Measurements from ENCODE around the gene TAP2.

TAP2 gene

DNA sequence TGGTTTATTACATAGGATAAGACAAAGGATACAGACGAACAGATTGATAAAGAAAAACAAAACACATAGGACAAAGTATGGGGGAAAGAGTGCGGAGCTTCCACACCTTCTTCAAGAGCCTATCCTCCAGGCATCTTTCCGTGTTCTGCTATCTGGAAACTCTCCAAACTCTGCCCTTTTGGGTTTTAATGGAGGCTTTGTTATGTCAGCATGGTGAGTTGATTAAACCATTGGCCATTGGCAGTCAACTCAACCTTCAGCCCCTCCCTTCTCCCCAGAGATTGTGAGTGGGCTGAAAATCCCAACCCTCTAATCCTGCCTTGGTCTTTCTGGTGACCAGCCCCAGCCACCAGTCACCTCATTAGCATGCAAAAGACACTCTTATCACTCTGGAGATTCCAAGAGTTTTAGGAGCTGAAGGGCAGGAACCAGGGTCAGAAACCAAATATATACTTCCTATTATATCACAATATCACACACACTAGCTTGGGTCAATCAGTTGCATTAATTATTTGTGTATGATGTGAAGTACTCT, 45.6 kb downstream of the TAP2 start:
- no peak for DNase-seq (ENCODE audit: low spot score)

DNA sequence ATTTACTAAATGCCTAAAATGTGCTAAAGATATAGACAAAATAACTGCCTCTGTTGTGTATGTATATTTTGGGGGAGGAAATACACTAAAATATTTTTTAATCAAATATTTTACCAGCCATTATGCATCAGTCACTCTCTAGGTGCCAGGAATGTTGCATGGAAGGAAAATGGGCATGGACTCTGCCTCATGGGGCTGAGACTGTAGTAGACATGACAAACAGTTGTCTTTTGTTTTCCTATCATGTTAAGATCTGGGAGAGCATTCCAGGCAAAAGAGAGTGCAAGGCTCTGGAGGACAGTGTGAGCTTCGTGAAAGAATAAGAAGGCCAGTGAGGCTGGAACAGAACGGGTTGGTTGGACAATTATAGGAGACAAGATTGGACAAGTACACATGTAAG, 48.2 kb downstream of the TAP2 start:
- no peak for DNase-seq (ENCODE audit: low spot score)

Data from pons (tissue), 1 donor.